OCI-LY3 (cell line): ENCODE measurements around the gene DYNC1I1.

Experiments
- CTCF ChIP-seq: fragments of 200-600, 300-600 bp; sonication (generic); IDR thresholded peaks from 2 replicates; pipeline ENCODE4 v1.5.1; 2014; ENCODE audit warnings: antibody characterized with exemption, low read length, low read depth
- EZH2phosphoT487 ChIP-seq: fragments of 200-600 bp; shearing (Covaris generic); IDR thresholded peaks from 2 replicates; pipeline ENCODE4 v1.6.1; 2018; ENCODE audit warnings: antibody characterized with exemption, mixed run types, low read depth

- TF ChIP-seq CTCF = no peak
- TF ChIP-seq EZH2phosphoT487 = no peak
Observed at GRCh38 chr7:95977994-95978393, 205.6 kb downstream of the DYNC1I1 start.
